PC-3 (cell line): Measurements from ENCODE around the gene KRTAP12-2. TPM values are rescaled to one million over a fixed set of nuclear protein-coding genes. Genes with fewer than 3 reads are reported as not detected.

ENCODE experiments used
- ATAC-seq: fragments of 200-7000 bp; cut with Tn5 transposase; 2 replicates; pipeline ENCODE4 v1.9.1; 2020; ENCODE audit warnings: mild to moderate bottlenecking, moderate library complexity
- BruUV-seq: library from RNA; stranded (reverse); fragments of 400-500 nt; replicated peaks from 2 replicates; lab custom pipeline; 2021; lab: Mats Ljungman, UMichigan
- CTCF ChIA-PET: fragments of 300-600 bp; sonication (Branson Sonifier 250); formaldehyde crosslinking; loops from one replicate; lab custom pipeline; 2022; ENCODE audit warnings: antibody characterized with exemption; lab: Charles Lee
- POLR2A ChIA-PET: fragments of 300-600 bp; sonication (Branson Sonifier 250); formaldehyde crosslinking; loops from one replicate; lab custom pipeline; 2022; ENCODE audit warnings: antibody characterized with exemption; ENCODE audit not compliant: unreplicated experiment; lab: Charles Lee
- DNase-seq: peaks from one replicate; pipeline ENCODE4 v3.0.0-alpha.2; 2015
- H2AFZ ChIP-seq: fragments of 300-600 bp; sonication (generic); 2 replicates; pipeline ENCODE4 v1.6.0; 2016; ENCODE audit warnings: antibody characterized with exemption, low read length
- H3F3A ChIP-seq: fragments of 300-600 bp; sonication (generic); one replicate; pipeline ENCODE4 v1.6.0; 2017; ENCODE audit warnings: antibody characterized with exemption, low read length, control low read depth, mild to moderate bottlenecking; ENCODE audit not compliant: unreplicated experiment
- H3K27ac ChIP-seq: fragments of 300-600 bp; sonication (generic); 2 replicates; pipeline ENCODE4 v1.5.1; 2016; ENCODE audit warnings: mild to moderate bottlenecking, low read length
- H3K27me3 ChIP-seq: fragments of 300-600 bp; sonication (generic); 2 replicates; pipeline ENCODE4 v1.6.1; 2016; ENCODE audit warnings: low read length, mixed read lengths
- H3K36me3 ChIP-seq: fragments of 300-600 bp; sonication (generic); 2 replicates; pipeline ENCODE4 v1.6.1; 2016; ENCODE audit warnings: low read depth, mixed run types, low read length, mixed read lengths
- H3K4me1 ChIP-seq: fragments of 300-600 bp; sonication (generic); 2 replicates; pipeline ENCODE4 v1.5.1; 2016; ENCODE audit warnings: low read length; ENCODE audit not compliant: insufficient read depth
- H3K4me2 ChIP-seq: fragments of 300-600 bp; sonication (generic); 2 replicates; pipeline ENCODE4 v1.6.0; 2016; ENCODE audit warnings: low read length
- H3K4me3 ChIP-seq: fragments of 300-600 bp; sonication (generic); 2 replicates; pipeline ENCODE4 v1.5.1; 2016; ENCODE audit warnings: mild to moderate bottlenecking, low read length, mixed read lengths
- H3K79me2 ChIP-seq: fragments of 300-600 bp; sonication (generic); 2 replicates; pipeline ENCODE4 v1.6.1; 2017; ENCODE audit warnings: low read length, mixed read lengths
- H3K9ac ChIP-seq: fragments of 300-600 bp; sonication (generic); 2 replicates; pipeline ENCODE4 v1.6.0; 2016; ENCODE audit warnings: mild to moderate bottlenecking, low read length
- H3K9me2 ChIP-seq: fragments of 300-600 bp; sonication (generic); replicated peaks from 2 replicates; pipeline ENCODE4 v1.6.1; 2016; ENCODE audit warnings: mixed run types, low read length, mixed read lengths
- H3K9me3 ChIP-seq: fragments of 300-600 bp; sonication (generic); 2 replicates; pipeline ENCODE4 v1.6.1; 2016; ENCODE audit warnings: low read length, mixed read lengths
- H4K20me1 ChIP-seq: fragments of 300-600 bp; sonication (generic); 2 replicates; pipeline ENCODE4 v1.6.1; 2016; ENCODE audit warnings: low read length, mixed read lengths
- EZH2 ChIP-seq: fragments of 300-600 bp; sonication (generic); IDR thresholded peaks from one replicate; pipeline ENCODE4 v1.6.1; 2017; ENCODE audit warnings: antibody characterized with exemption, mild to moderate bottlenecking, low read length; ENCODE audit not compliant: unreplicated experiment
- EZH2phosphoT487 ChIP-seq: fragments of 300-600 bp; sonication (generic); IDR thresholded peaks from 2 replicates; pipeline ENCODE4 v1.6.1; 2018; ENCODE audit warnings: mild to moderate bottlenecking, antibody characterized with exemption, low read length, borderline replicate concordance
- intact Hi-C: fragments of 100-400 bp; cut with micrococcal nuclease; formaldehyde crosslinking; loops from 2 replicates; pipeline ENCODE4 v1.9.0; 2023
- total RNA-seq: library from RNA; depleted of rRNA; stranded (reverse); fragments of >200 nt; gene quantifications from 2 replicates; pipeline ENCODE4 v1.2.3, GENCODE V29; 2014; rRNA removed
- TF ChIP-seq, protein P1 (sequence below): fragments of 300-600 bp; sonication (generic); conservative IDR thresholded peaks from 2 replicates; pipeline ENCODE4 v1.5.1; 2017; ENCODE audit warnings: antibody characterized with exemption, low read depth, mild to moderate bottlenecking, low read length

KRTAP12-2 gene
- total RNA-seq, 1 experiment from 2014 or later: not detected

- peaks cover 6% of the 10 kb centered on the region; the same call in 1 of the 2 replicates for H3K9me3 ChIP-seq
- no peaks in the 10 kb centered on the region for H3K4me1 ChIP-seq
- no peak overlapping the region for H3K27ac ChIP-seq
- no peaks in the 10 kb centered on the region for H3K9me2 ChIP-seq
- no peak for DNase-seq
- ChIA-PET POLR2A (no interaction called here), CTCF (no interaction called here)
- H3K4me3 ChIP-seq: no peak overlapping the region
- no peaks in the 10 kb centered on the region for H4K20me1 ChIP-seq
- no peaks in the 10 kb centered on the region for H3K79me2 ChIP-seq
- no peaks in the 10 kb centered on the region for H3F3A ChIP-seq
- H3K27me3 ChIP-seq: no peaks in the 10 kb centered on the region
- H3K9ac ChIP-seq: no peak overlapping the region
- no peak for ATAC-seq
- H2AFZ ChIP-seq: no peak overlapping the region
- BruUV-seq: no TSS peak
- no peak for TF ChIP-seq EZH2
- TF ChIP-seq, protein P1, sequence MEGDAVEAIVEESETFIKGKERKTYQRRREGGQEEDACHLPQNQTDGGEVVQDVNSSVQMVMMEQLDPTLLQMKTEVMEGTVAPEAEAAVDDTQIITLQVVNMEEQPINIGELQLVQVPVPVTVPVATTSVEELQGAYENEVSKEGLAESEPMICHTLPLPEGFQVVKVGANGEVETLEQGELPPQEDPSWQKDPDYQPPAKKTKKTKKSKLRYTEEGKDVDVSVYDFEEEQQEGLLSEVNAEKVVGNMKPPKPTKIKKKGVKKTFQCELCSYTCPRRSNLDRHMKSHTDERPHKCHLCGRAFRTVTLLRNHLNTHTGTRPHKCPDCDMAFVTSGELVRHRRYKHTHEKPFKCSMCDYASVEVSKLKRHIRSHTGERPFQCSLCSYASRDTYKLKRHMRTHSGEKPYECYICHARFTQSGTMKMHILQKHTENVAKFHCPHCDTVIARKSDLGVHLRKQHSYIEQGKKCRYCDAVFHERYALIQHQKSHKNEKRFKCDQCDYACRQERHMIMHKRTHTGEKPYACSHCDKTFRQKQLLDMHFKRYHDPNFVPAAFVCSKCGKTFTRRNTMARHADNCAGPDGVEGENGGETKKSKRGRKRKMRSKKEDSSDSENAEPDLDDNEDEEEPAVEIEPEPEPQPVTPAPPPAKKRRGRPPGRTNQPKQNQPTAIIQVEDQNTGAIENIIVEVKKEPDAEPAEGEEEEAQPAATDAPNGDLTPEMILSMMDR: no peak
- TF ChIP-seq EZH2phosphoT487: no peak
- intact Hi-C loops: no loop called here
- no peaks in the 10 kb centered on the region for H3K36me3 ChIP-seq
- no peak overlapping the region for H3K4me2 ChIP-seq
Measured at GRCh38 chr21:44616591-44616926, 50.2 kb downstream of the KRTAP12-2 start.

Other genes with a start within 250 kb of the KRTAP12-2 start
- gene LRRC3, start 211.4 kb downstream of the KRTAP12-2 start, total RNA-seq: 3.1 and 4.1 TPM in 2 replicates
- gene KRTAP10-1, start 126.7 kb downstream of the KRTAP12-2 start, total RNA-seq: not detected in 2 replicates
- not detected in 2 replicates for gene KRTAP10-2, start 115.4 kb downstream of the KRTAP12-2 start, total RNA-seq
- gene KRTAP10-3, start 108.1 kb downstream of the KRTAP12-2 start, total RNA-seq: not detected in 2 replicates
- gene KRTAP10-4, start 93.2 kb downstream of the KRTAP12-2 start, total RNA-seq: not detected in 2 replicates
- gene KRTAP10-5, start 86.3 kb downstream of the KRTAP12-2 start, total RNA-seq: 0.98 TPM in 1 of 2 replicates, not detected in the other
- not detected in 2 replicates for gene KRTAP10-6, start 74.4 kb downstream of the KRTAP12-2 start, total RNA-seq
- not detected in 2 replicates for gene KRTAP10-7, start 66.3 kb downstream of the KRTAP12-2 start, total RNA-seq
- gene KRTAP10-8, start 54.8 kb downstream of the KRTAP12-2 start, total RNA-seq: not detected in 2 replicates
- gene KRTAP10-9, start 39.8 kb downstream of the KRTAP12-2 start, total RNA-seq: not detected in 2 replicates
- gene KRTAP10-10, start 29.6 kb downstream of the KRTAP12-2 start, total RNA-seq: not detected in 2 replicates
- gene KRTAP10-11, start 20.5 kb downstream of the KRTAP12-2 start, total RNA-seq: not detected in 2 replicates
- not detected in 2 replicates for gene KRTAP12-4, start 12.3 kb downstream of the KRTAP12-2 start, total RNA-seq
- gene KRTAP12-3, start 9.0 kb downstream of the KRTAP12-2 start, total RNA-seq: not detected in 2 replicates
- gene KRTAP12-1, start 15.2 kb upstream of the KRTAP12-2 start, total RNA-seq: 0.62 and 0.86 TPM in 2 replicates
- not detected in 2 replicates for gene KRTAP10-12, start 30.2 kb upstream of the KRTAP12-2 start, total RNA-seq
- gene TSPEAR, start 44.6 kb upstream of the KRTAP12-2 start, total RNA-seq: 2.1 and 3.2 TPM in 2 replicates
- 159 and 189 TPM in 2 replicates for gene UBE2G2, start 134.9 kb upstream of the KRTAP12-2 start, total RNA-seq
- gene SUMO3, start 151.1 kb upstream of the KRTAP12-2 start, total RNA-seq: 242 and 290 TPM in 2 replicates
- 330 and 455 TPM in 2 replicates for gene PTTG1IP, start 206.8 kb upstream of the KRTAP12-2 start, total RNA-seq